HUES64 (cell line): Measurements from ENCODE around the gene TRIM28.
"Not testable (repeated sequence)": the region's sequence is repeated elsewhere in the genome, so short reads cannot be mapped to it uniquely, and the experiment has no call there.

Source experiments
- H3K27ac ChIP-seq: 2 replicates; pipeline ENCODE4 v1.7.0; 2013; ENCODE audit warnings: low read depth, low read length, inconsistent platforms
- H3K27me3 ChIP-seq: 2 replicates; pipeline ENCODE4 v1.6.1; 2013; ENCODE audit warnings: mild to moderate bottlenecking, low read length; ENCODE audit not compliant: insufficient read depth
- H3K36me3 ChIP-seq: 2 replicates; pipeline ENCODE4 v1.6.1; 2013; ENCODE audit warnings: mild to moderate bottlenecking, low read length; ENCODE audit not compliant: insufficient read depth
- H3K4me1 ChIP-seq: 2 replicates; pipeline ENCODE4 v1.6.1; 2013; ENCODE audit warnings: mild to moderate bottlenecking, low read length, moderate library complexity; ENCODE audit not compliant: insufficient read depth
- H3K4me3 ChIP-seq: 2 replicates; pipeline ENCODE4 v1.5.1; 2013; ENCODE audit warnings: mild to moderate bottlenecking, low read length, moderate library complexity
- H3K9ac ChIP-seq: 2 replicates; pipeline ENCODE4 v1.6.1; 2013; ENCODE audit warnings: mild to moderate bottlenecking, low read depth, low read length
- H3K9me3 ChIP-seq: 2 replicates; pipeline ENCODE4 v1.6.1; 2013; ENCODE audit warnings: low read depth, low read length; ENCODE audit not compliant: insufficient read depth
- WGBS: fragments of 150-250, 120-280 bp; methylation state at CpG from one replicate; pipeline ENCODE4 v1.1.7; 2013; ENCODE audit warnings: missing lambda C conversion rate; 5-methylcytosine and 5-hydroxymethylcytosine counted together

The TRIM28 gene

GRCh38 chr19:58577581-58577980 lies 33.7 kb downstream of the TRIM28 start:
- WGBS: 100% methylated on average over 2 of the region's 2 CpGs
- H3K36me3 ChIP-seq, H3K27ac ChIP-seq, H3K27me3 ChIP-seq, H3K4me3 ChIP-seq, H3K9ac ChIP-seq, H3K4me1 ChIP-seq, H3K9me3 ChIP-seq: not testable (repeated sequence)

GRCh38 chr19:58578012-58578925 lies 34.4 kb downstream of the TRIM28 start:
- no peak overlapping the region for H3K27ac ChIP-seq
- no peaks in the 10 kb centered on the region for H3K9me3 ChIP-seq
- no peak overlapping the region for H3K9ac ChIP-seq
- 95% methylated on average over 11 of the region's 11 CpGs for WGBS
- peaks cover 15% of the 10 kb centered on the region; the same call in 1 of the 2 replicates for H3K36me3 ChIP-seq
- no peaks in the 10 kb centered on the region for H3K27me3 ChIP-seq
- H3K4me1 ChIP-seq: no peaks in the 10 kb centered on the region
- H3K4me3 ChIP-seq: no peak overlapping the region

- WGBS: 89% methylated on average over 7 of the region's 8 CpGs
These were observed 35.7 kb downstream of the TRIM28 start for GRCh38 chr19:58579473-58580142.

GRCh38 chr19:58581227-58582141 lies 37.6 kb downstream of the TRIM28 start:
- Histone ChIP-seq H3K9ac (no peak overlapping the region), H3K36me3 (peaks cover 18% of the 10 kb centered on the region; the same call in 1 of the 2 replicates), H3K4me3 (no peak overlapping the region), H3K9me3 (no peaks in the 10 kb centered on the region), H3K27ac (no peak overlapping the region), H3K4me1 (no peaks in the 10 kb centered on the region), H3K27me3 (no peaks in the 10 kb centered on the region)
- WGBS: 71% methylated on average over 62 of the region's 62 CpGs

More at GRCh38 chr19:58579473-58580142, 35.7 kb downstream of the TRIM28 start:
- H3K9ac ChIP-seq: no peak overlapping the region
- H3K4me3 ChIP-seq: no peak overlapping the region
- H3K27ac ChIP-seq: no peak overlapping the region
- H3K4me1 ChIP-seq: no peaks in the 10 kb centered on the region
- H3K27me3 ChIP-seq: no peaks in the 10 kb centered on the region
- no peaks in the 10 kb centered on the region for H3K9me3 ChIP-seq
- H3K36me3 ChIP-seq: peaks cover 18% of the 10 kb centered on the region; the same call in 1 of the 2 replicates

GRCh38 chr19:58582985-58583384 lies 39.1 kb downstream of the TRIM28 start:
- Histone ChIP-seq H3K9ac (no peak overlapping the region), H3K4me3 (no peak overlapping the region), H3K36me3 (peaks cover 18% of the 10 kb centered on the region; the same call in 1 of the 2 replicates), H3K9me3 (no peaks in the 10 kb centered on the region), H3K4me1 (no peaks in the 10 kb centered on the region), H3K27ac (no peak overlapping the region), H3K27me3 (no peaks in the 10 kb centered on the region)
- WGBS: 95% methylated on average over 6 of the region's 6 CpGs

- Histone ChIP-seq H3K36me3 (peaks cover 18% of the 10 kb centered on the region; the same call in 1 of the 2 replicates), H3K9ac (no peak overlapping the region), H3K4me3 (no peak overlapping the region), H3K27ac (no peak overlapping the region), H3K4me1 (no peaks in the 10 kb centered on the region), H3K27me3 (no peaks in the 10 kb centered on the region), H3K9me3 (no peaks in the 10 kb centered on the region)
- WGBS: 92% methylated on average over 7 of the region's 9 CpGs
These were observed 40.9 kb downstream of the TRIM28 start for GRCh38 chr19:58584498-58585441.

DNA sequence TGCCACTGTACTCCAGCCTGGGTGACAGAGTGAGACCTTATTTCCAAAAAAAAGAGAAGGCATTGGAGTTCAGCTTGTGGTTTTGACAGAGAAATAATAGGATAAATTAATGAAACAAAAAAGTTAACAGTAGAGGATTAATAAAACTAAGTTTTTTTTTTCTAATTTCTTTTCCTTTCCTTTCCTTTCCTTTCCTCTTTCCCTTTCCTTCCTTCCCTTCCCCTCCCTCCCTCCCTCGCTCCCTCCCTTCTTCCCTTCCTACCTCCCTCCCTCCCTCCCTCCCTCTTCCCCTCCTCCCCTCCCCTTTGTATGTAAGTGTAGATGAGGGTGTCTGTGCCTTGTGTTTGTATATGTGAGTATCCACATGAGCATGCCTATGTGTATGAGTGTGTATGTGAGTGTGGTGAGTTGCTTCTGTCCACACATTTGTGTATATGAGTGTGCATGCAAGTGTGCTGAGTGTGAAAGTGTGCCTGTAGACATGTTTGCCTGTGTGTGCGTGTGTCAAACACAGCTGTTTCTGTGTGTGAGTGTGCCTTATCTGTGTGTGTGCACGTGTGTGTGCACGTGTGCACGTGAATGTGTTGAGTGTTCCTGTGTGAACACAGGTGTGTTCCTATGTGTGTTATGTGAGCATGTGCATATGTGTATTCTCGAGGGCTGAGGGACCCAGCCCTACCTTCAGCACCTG lies 41.7 kb downstream of the TRIM28 start:
- WGBS: 73% methylated on average over 5 of the region's 6 CpGs
- no peaks in the 10 kb centered on the region for H3K4me1 ChIP-seq
- H3K9ac ChIP-seq: no peak overlapping the region
- peaks cover 18% of the 10 kb centered on the region; the same call in 1 of the 2 replicates for H3K36me3 ChIP-seq
- no peaks in the 10 kb centered on the region for H3K27me3 ChIP-seq
- no peaks in the 10 kb centered on the region for H3K9me3 ChIP-seq
- no peak overlapping the region for H3K4me3 ChIP-seq
- no peak overlapping the region for H3K27ac ChIP-seq

- Histone ChIP-seq H3K36me3 (peaks cover 18% of the 10 kb centered on the region; the same call in 1 of the 2 replicates), H3K27ac (no peak overlapping the region), H3K4me1 (no peaks in the 10 kb centered on the region), H3K9ac (no peak overlapping the region), H3K9me3 (no peaks in the 10 kb centered on the region), H3K27me3 (no peaks in the 10 kb centered on the region), H3K4me3 (no peak overlapping the region)
- 95% methylated on average over 4 of the region's 4 CpGs for WGBS
These were observed 42.4 kb downstream of the TRIM28 start for GRCh38 chr19:58586133-58586765.
